22Rv1 (cell line): Measurements from ENCODE around the gene GMDS.

Experiments used
- ZFX ChIP-seq: fragments of 450-650 bp; IDR thresholded peaks from 2 replicates; pipeline ENCODE4 v1.6.1; 2017; ENCODE audit warnings: antibody characterized with exemption, borderline replicate concordance
- TF ChIP-seq, protein P1 (sequence below): fragments of 450-650 bp; IDR thresholded peaks from 2 replicates; pipeline ENCODE4 v1.5.1; 2017; ENCODE audit warnings: mild to moderate bottlenecking

DNA sequence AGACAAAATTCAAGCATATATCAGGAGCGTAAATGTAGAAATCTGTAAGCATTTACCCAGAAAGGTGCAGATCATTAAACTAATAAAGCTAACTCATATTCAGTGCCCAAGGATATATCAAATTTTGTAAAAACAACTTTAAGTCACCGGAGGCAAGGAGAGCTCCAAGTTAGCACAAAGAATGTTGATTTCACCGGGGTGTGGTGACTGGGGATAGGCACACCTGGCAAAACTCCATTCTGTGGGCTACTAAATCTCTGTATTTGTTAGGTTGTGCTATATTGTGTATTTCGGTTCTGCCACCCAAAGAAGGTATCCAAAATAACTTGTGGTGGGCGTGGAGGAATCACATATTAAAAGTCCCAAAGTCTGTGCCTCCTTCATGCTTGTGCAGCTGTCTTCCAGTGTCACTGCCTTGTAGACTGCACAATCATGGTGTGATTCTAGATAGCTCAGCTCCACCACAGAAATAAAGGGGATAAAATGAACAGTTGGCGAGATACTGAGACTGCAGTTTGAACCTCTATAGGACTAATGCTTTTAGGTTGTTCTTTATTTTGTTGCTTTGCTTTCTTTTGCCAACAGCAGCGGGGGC lies 111.6 kb downstream of the GMDS start:
- TF ChIP-seq, protein P1, sequence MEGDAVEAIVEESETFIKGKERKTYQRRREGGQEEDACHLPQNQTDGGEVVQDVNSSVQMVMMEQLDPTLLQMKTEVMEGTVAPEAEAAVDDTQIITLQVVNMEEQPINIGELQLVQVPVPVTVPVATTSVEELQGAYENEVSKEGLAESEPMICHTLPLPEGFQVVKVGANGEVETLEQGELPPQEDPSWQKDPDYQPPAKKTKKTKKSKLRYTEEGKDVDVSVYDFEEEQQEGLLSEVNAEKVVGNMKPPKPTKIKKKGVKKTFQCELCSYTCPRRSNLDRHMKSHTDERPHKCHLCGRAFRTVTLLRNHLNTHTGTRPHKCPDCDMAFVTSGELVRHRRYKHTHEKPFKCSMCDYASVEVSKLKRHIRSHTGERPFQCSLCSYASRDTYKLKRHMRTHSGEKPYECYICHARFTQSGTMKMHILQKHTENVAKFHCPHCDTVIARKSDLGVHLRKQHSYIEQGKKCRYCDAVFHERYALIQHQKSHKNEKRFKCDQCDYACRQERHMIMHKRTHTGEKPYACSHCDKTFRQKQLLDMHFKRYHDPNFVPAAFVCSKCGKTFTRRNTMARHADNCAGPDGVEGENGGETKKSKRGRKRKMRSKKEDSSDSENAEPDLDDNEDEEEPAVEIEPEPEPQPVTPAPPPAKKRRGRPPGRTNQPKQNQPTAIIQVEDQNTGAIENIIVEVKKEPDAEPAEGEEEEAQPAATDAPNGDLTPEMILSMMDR: no peak
- TF ChIP-seq ZFX: no peak
